Smooth muscle cell of the brain vasculature (primary cell): ENCODE results near the gene INSM2.

Source experiments
- DNase-seq: peaks from one replicate; pipeline ENCODE4 v3.0.0-alpha.2; 2012; ENCODE audit warnings: low read depth, low spot score

INSM2 gene

GRCh38 chr14:35543006-35543405, 9.0 kb downstream of the INSM2 start:
- no peak for DNase-seq

- no peak for DNase-seq
Measured at GRCh38 chr14:35549551-35549950, 15.6 kb downstream of the INSM2 start.

- no peak for DNase-seq
Measured at GRCh38 chr14:35551081-35551480, 17.1 kb downstream of the INSM2 start.

GRCh38 chr14:35553808-35554207, 19.8 kb downstream of the INSM2 start:
- DNase-seq, result no peak

GRCh38 chr14:35556548-35556947, 22.6 kb downstream of the INSM2 start:
- no peak for DNase-seq

GRCh38 chr14:35557221-35557747, 23.3 kb downstream of the INSM2 start:
- no peak for DNase-seq

- no peak for DNase-seq
Measured at GRCh38 chr14:35558680-35559079, 24.7 kb downstream of the INSM2 start.

GRCh38 chr14:35565871-35566464, 32.0 kb downstream of the INSM2 start:
- DNase-seq, result no peak

GRCh38 chr14:35571598-35571997, 37.6 kb downstream of the INSM2 start:
- no peak for DNase-seq

- no peak for DNase-seq
Measured at GRCh38 chr14:35573911-35574310, 39.9 kb downstream of the INSM2 start.

- no peak for DNase-seq
Measured at GRCh38 chr14:35576260-35576659, 42.3 kb downstream of the INSM2 start.

- DNase-seq, result no peak
Measured at GRCh38 chr14:35576856-35577255, 42.9 kb downstream of the INSM2 start.

GRCh38 chr14:35578135-35578534, 44.2 kb downstream of the INSM2 start:
- DNase-seq, result no peak

GRCh38 chr14:35578639-35579038, 44.7 kb downstream of the INSM2 start:
- DNase-seq, result no peak
